DOHH2 (cell line): ENCODE data around the gene NSMF.
A peak's percentile ranks its signal among the peaks of the same experiment; 100 is the strongest.

Experiments used
- CTCF ChIP-seq: fragments of 200-600 bp; sonication (generic); IDR thresholded peaks from one replicate; pipeline ENCODE4 v1.5.1; 2014; ENCODE audit warnings: antibody characterized with exemption, mild to moderate bottlenecking, low read depth, low read length; ENCODE audit not compliant: poor library complexity, severe bottlenecking
- EZH2phosphoT487 ChIP-seq: fragments of 200-600 bp; sonication (generic); IDR thresholded peaks from 2 replicates; pipeline ENCODE4 v1.6.1; 2017; ENCODE audit warnings: borderline replicate concordance, mild to moderate bottlenecking, antibody characterized with exemption, low read length, moderate library complexity, mixed read lengths

- peak; percentile 46 for TF ChIP-seq CTCF
- TF ChIP-seq EZH2phosphoT487 = no peak
These were observed 52.1 kb downstream of the NSMF start for GRCh38 chr9:137406876-137407589.
